ENCODE measurements around the gene EZR.
A peak's percentile ranks its signal among the peaks of the same experiment; 100 is the strongest.

The EZR gene

GRCh38 chr6:158801655-158802294, 17.4 kb downstream of the EZR start (continued):
- TF ChIP-seq ZNF660 (tag by site-specific recombination; IDR thresholded peaks at IDR 0.05) (no peak), ZNF223 (tag by site-specific recombination; IDR thresholded peaks at IDR 0.05) (no peak), ZNF426 (tag by site-specific recombination; IDR thresholded peaks at IDR 0.05) (no peak)

GRCh38 chr6:158799051-158799792, 19.9 kb downstream of the EZR start:
- Histone ChIP-seq H3K4me3 (ENCODE audit: low read depth, low read length) (no peak overlapping the region), H3K36me3 (ENCODE audit: control insufficient read depth in 2 of 2, insufficient read depth in 1 of 2, low read length in 2 of 2) (peaks cover 0 to 4% of the 10 kb centered on the region in 2 experiments; a peak in 1 of 3 replicates), H3K4me1 (ENCODE audit: control insufficient read depth, insufficient read depth, low read length) (peaks cover 34% of the 10 kb centered on the region), H3K27ac (ENCODE audit: extremely low read depth, low read depth, low read length) (peak overlapping the region; percentile 74), H3K9me3 (ENCODE audit: control insufficient read depth, insufficient read depth, low read depth, low read length) (no peaks in the 10 kb centered on the region)
- ChIA-PET POLR2A (interaction anchor here (0.5 to 1.3 kb wide), 8 partner anchors 9 to 246 kb away, joined by 3 to 10 read pairs (median 4); partner anchors contain the start of genes DYNLT1 and EZR), CTCF (interaction anchor here (0.6 to 2.0 kb wide), 8 partner anchors 13 to 1080 kb away, joined by 3 to 5 read pairs (median 3); no protein-coding TSS in a partner anchor)
- peak; percentile 81 for TF ChIP-seq ZNF366 (tag by site-specific recombination; conservative IDR thresholded peaks at IDR 0.05)
- peak; percentile 86 for TF ChIP-seq PRDM6 (tag by site-specific recombination; IDR thresholded peaks at IDR 0.05)
- no peak for TF ChIP-seq ZNF704 (tag by site-specific recombination; IDR thresholded peaks at IDR 0.05)
- TF ChIP-seq ZIC2 (tag by site-specific recombination; IDR thresholded peaks at IDR 0.05): peak; percentile 72
- TF ChIP-seq HIC1 (tag by site-specific recombination; IDR thresholded peaks at IDR 0.05): peak; percentile 39; the same call in 1 of the 2 replicates
- TF ChIP-seq ZNF692 (tag by site-specific recombination; IDR thresholded peaks at IDR 0.05): peak; percentile 63
- TF ChIP-seq ZNF777 (tag by site-specific recombination; IDR thresholded peaks at IDR 0.05; ENCODE audit: borderline replicate concordance): no peak
- 0 out of 2 replicates have a peak, but pooled peaks have one; percentile 17 for TF ChIP-seq ZNF629 (tag by site-specific recombination; IDR thresholded peaks at IDR 0.05)
- peak; percentile 25; the same call in 1 of the 2 replicates for TF ChIP-seq ZNF596 (tag by site-specific recombination; IDR thresholded peaks at IDR 0.05)
- no peak for TF ChIP-seq ZNF114 (tag by site-specific recombination; IDR thresholded peaks at IDR 0.05)
- no peak for TF ChIP-seq WT1 (tag by site-specific recombination; IDR thresholded peaks at IDR 0.05)
- peak; percentile 89; the same call in 1 of the 2 replicates for TF ChIP-seq TRIM28 (IDR thresholded peaks at IDR 0.05; ENCODE audit: borderline replicate concordance, low read length)
- TF ChIP-seq MEIS1 (CRISPR knock-in tag; IDR thresholded peaks at IDR 0.05; ENCODE audit: borderline replicate concordance): peak; percentile 66; the same call in 1 of the 2 replicates
- no peak for TF ChIP-seq ZNF785 (tag by site-specific recombination; IDR thresholded peaks at IDR 0.05)
- peak; percentile 76; the same call in 1 of the 2 replicates for TF ChIP-seq TCF7L2 (IDR thresholded peaks at IDR 0.05; ENCODE audit: borderline replicate concordance, low read depth, low read length)
- TF ChIP-seq ZNF513 (tag by site-specific recombination; IDR thresholded peaks at IDR 0.05): no peak
- TF ChIP-seq ZNF341 (tag by site-specific recombination; IDR thresholded peaks at IDR 0.05; ENCODE audit: low read depth): no peak
- 0 out of 2 replicates have a peak, but pooled peaks have one; percentile 13 for TF ChIP-seq TSHZ1 (tag by site-specific recombination; IDR thresholded peaks at IDR 0.05; ENCODE audit: borderline replicate concordance)
- 0 out of 2 replicates have a peak, but pooled peaks have one; percentile 21 for TF ChIP-seq GLIS2 (tag by site-specific recombination; IDR thresholded peaks at IDR 0.05)

All from HEK293 (cell line).